Stimulated activated naive CD4-positive, alpha-beta T cell (primary cell): Measurements from ENCODE around the gene RBX1.
"Not testable (repeated sequence)": the region's sequence is repeated elsewhere in the genome, so short reads cannot be mapped to it uniquely, and the experiment has no call there.

Experiments
- DNase-seq, 6 experiments: peaks; one replicate each; lab custom pipeline; 2025; lab: John Stamatoyannopoulos, UW

Gene RBX1

GRCh38 chr22:40972587-40972986 is 21.4 kb downstream of the RBX1 start:
- DNase-seq: no peak

- DNase-seq: no peak
Measured at GRCh38 chr22:40973144-40973543, 22.0 kb downstream of the RBX1 start.

- DNase-seq: no peak
Measured at GRCh38 chr22:40975366-40975765, 24.2 kb downstream of the RBX1 start.

GRCh38 chr22:40976866-40977700 is 25.9 kb downstream of the RBX1 start:
- no peak for DNase-seq

- no peak for DNase-seq
Measured at GRCh38 chr22:40979198-40979597, 28.0 kb downstream of the RBX1 start.

GRCh38 chr22:40979871-40980270 is 28.7 kb downstream of the RBX1 start:
- no peak for DNase-seq

- DNase-seq: no peak
Measured at GRCh38 chr22:40982482-40983385, 31.6 kb downstream of the RBX1 start.

- no peak for DNase-seq
Measured at GRCh38 chr22:40991298-40991697, 40.1 kb downstream of the RBX1 start.

- no peak for DNase-seq
Measured at GRCh38 chr22:40995821-40996220, 44.6 kb downstream of the RBX1 start.

GRCh38 chr22:40997520-40997919 is 46.3 kb downstream of the RBX1 start:
- no peak for DNase-seq

GRCh38 chr22:41000040-41000565 is 48.9 kb downstream of the RBX1 start:
- DNase-seq: no peak

- no peak for DNase-seq
Measured at GRCh38 chr22:41000941-41001721, 50.0 kb downstream of the RBX1 start.

GRCh38 chr22:41001722-41002122 is 50.5 kb downstream of the RBX1 start:
- DNase-seq: no peak

- not testable (repeated sequence) for DNase-seq
Measured at GRCh38 chr22:41002386-41002785, 51.2 kb downstream of the RBX1 start.

GRCh38 chr22:41003066-41003465 is 51.9 kb downstream of the RBX1 start:
- DNase-seq: no peak

- DNase-seq: no peak
Measured at GRCh38 chr22:41003976-41004375, 52.8 kb downstream of the RBX1 start.

- no peak for DNase-seq
Measured at GRCh38 chr22:41009222-41009948, 58.2 kb downstream of the RBX1 start.

GRCh38 chr22:41015003-41015402 is 63.8 kb downstream of the RBX1 start:
- DNase-seq: no peak

- DNase-seq: peak in 1 of 6 experiments; percentile 12
Measured at GRCh38 chr22:41021061-41021612, 70.0 kb downstream of the RBX1 start.

GRCh38 chr22:41021613-41022454 is 70.7 kb downstream of the RBX1 start:
- peak; percentile 18 to 74 (median 42) for DNase-seq
